SIG-M5 (cell line): Measurements from ENCODE around the gene ADARB1.

Source experiments
- DNase-seq: peaks from one replicate; lab custom pipeline; 2025; lab: John Stamatoyannopoulos, UW

ADARB1 gene

DNA sequence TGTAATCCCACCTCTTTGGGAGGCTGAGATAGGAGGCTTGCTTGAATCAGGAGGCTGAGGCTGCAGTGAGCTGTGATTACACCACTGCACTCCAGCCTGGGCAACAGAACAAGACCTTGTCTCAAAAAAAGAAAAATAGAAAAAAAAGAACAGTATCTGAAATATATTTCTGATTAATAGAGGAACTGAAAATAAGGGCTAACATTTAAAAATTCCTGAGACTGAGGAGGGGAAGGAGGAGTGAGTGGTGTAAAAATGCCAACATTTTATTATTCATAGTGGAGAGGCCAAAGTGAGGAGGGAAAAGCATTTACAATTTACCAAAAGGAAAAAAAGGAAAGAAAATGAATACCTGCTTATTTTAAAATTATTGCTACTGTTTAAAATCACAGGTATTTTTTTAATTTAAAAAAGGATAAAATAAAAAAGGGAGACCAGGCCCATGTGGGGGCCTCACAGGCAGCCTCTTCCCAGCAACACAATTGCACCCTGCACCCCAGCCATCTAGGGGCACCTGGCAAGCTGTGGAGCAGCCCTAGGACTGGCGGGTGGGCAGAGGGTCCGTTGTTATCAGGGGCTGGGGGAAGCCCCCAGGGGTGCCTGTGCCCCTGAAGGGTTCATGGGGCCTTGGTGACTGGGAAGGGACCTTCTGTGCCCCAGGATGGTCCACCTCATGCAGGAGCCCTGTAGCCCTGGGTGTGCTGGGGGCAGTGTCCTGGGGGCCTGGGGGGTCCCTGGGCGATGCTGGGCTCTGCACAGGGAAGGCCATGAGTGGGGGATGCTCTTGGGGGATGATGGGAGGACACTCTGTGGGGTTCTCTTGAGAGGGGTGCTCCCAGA is 34.8 kb upstream of the ADARB1 start:
- no peak for DNase-seq

DNA sequence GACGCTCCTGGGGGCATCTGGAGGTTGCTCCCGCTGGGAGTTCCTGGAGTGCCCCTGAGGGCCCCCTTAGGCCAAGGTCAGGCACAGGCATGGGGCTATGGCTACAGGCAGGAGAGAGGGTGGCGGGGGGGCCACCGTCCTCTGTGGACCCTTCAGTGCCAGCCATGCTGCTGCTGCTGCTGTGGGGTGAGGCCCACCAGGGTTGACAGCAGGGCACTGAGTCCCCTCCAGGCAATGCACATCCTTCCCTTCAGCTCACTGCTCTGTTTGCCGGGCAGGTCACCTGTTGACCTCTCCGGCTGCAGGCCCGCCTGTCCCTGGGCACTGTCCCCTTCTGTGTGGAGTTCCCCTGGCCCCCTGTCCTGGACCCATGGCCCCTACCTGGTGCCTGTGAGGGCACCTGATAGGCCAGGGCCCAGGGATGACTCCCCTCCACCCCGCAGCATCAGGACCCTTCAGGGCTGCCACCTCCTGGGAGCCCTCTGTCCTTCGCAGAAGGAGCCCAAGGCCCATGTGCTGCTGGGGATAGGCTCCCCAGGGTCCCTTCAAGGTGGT is 34.1 kb upstream of the ADARB1 start:
- DNase-seq: no peak

DNA sequence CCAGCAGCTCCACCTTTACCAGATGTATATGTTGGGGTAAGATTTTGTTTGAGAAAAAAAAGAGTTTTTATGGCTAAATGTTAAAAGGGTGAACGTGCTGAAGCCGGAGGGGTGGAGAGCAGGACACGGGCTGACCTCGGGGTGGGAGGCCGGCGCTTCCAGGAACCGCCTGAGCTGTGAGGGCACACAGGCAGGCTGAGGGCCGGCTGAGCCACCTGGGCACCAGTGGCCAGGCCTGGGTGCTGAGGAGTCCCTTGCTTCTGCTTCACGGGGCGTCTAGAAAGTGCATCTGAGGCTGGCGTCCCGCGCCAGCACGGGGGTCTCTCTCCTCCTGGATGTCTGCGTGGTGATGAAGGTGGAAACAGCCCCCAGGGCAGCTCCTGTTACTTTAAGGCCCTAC is 33.6 kb upstream of the ADARB1 start:
- no peak for DNase-seq

DNA sequence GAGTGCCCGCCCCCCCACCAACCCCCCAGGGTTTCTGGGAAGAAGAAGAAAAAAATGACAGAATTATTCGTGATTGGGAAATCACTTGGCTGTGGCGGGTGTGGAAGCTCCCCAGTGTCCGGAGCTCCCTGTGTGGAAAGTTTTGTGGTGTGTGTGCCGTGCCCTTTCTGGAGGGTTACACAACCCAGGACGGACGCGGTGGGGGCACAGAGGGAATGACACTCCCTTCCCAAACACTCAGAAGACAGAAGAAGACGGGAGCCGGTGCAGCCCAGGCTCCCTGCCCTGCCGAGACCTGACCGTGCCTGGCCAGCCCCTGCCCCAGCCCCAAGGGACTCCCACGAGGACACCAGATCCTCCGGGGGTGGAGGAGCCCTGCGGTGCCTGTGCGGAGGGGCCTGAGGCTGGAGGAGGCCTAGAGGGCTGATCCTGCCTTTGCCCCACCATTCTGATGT is 33.0 kb upstream of the ADARB1 start:
- no peak for DNase-seq

DNA sequence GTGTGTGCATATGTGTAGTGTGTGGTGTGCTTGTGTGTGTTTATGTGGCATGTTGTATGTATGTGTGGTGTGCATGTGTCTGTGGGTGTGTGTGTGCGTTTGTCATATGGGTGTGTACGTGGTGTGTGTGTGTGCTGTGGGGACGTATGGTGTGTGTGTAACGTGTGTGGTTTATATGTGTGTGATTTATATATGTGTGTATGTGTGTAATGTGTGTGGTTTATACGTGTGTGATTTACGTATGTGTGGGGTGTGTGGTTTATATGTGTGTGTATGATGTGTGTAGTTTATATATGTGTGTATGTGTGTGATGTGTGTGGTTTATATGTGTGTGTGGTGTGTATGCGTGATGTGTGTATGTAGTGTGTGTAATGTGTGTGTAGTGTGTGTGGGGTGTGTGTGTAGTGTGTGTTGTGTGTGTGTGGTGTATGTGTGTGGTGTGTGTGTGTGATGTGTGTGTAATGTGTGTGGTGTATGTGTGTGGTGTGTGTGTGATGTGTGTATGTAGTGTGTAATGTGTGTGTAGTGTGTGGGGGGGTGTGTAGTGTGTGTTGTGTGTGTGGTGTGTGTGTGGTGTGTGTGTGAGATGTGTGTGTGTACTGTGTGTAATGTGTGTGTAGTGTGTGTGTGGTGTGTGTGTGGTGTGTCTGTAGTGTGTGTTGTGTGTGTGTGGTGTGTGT is 32.3 kb upstream of the ADARB1 start:
- no peak for DNase-seq

DNA sequence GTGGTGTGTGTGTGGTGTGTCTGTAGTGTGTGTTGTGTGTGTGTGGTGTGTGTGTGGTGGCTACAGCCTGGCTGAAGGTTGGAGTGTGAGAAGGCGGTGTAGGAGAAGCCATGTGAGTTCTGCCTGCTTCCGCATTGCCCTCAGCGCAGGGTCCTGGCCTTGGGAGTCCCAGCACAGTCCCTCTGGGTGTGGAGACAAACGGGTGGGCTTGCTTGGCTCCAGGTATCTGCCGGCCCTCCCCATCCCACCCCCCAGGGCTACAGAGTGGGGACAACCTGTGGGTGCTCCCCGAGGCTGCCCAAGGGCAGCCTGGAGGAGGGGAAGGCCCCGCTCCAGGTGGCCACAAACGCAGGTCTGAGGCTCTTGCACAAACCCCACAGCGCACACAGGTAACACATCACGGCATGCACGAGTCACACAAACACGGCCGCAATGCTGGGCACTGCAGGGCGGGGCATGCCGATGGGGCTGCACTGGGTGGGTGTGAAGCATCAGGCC is 31.7 kb upstream of the ADARB1 start:
- DNase-seq: no peak

DNA sequence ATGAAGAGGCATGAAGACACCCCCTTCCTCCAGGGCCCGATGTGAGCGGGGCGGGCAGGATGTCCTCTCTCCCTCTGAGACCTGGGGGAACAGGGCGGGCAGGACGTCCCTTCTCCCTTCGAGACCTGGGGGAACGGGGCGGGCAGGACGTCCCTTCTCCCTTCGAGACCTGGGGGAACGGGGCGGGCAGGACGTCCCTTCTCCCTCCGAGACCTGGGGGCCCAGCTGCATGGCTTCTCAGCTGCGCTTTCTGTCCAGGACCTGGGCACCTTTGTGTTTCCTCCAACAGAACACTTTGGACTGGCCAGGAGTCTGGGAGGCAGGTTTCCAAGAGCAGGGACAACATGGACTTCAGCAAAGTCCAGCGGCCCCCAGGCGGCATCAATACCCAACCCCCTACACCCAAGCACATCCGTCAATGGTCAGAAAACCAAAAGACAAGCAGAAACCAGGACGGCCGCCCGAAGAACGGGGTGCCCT is 30.8 kb upstream of the ADARB1 start:
- no peak for DNase-seq

DNA sequence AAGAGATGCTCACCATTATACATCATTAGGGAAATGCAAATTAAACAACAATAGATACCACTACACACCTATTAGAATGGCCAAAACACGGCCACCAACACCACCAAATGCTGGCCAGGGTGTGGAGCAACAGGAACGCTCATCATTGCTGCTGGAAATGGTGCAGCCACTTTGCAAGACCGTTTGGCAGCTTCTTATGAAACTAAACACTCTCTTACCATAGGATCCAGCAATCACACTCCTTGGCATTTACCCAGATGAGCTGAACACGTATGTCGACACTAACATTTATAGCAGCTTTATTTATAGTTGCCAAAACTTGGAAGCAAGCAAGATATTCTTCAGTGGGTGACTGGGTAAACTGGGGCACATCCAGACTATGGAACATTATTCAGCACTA is 28.9 kb upstream of the ADARB1 start:
- DNase-seq: no peak

DNA sequence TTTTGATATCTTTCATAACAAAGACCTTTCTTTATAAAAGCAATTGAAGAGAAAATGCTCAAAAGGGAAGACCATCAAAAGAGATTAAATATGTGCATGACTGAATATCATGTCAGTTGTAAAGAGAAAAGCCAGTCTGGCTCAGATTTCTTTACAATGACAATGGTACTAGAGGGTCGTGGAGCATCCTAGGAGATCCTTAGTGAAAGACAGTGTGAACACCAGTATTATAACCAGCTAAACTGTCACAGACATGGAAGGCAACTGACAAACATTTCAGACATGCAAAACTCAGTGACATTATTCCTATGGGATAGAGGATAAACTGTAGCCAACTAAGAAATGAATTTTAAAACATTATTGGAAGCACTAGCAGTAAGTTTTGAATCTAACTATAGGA is 27.1 kb upstream of the ADARB1 start:
- DNase-seq: no peak

DNA sequence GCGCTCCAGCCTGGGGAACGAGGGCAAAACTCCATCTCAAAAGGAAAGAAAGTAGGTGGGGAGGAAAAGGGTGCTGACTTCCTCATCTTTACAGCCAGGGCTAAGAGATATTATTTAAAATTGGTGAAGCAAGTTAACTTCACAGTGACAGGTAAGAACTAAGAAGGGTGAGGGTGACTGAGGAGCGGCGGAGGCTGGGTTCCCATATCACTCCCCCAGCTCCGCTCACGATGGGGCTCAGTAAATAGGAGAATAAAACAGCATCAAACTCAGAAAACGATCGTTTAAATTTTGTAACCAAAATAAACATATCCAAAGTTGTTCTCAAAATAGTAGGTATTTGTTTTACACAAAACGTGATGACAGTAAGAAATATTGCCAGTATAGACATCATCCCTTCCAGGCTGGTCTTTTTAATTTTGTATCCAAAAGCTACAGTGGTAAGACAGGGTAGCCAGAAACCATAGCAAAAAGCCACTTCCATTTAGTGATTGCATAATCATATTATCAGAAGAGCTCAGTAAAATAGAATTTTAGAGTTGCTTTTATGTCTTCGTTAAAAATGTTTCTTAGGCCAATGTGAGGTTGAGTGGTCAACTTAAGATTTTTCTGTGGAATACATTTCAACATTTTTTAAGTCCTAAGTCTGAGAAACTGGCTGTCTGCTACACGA is 26.2 kb upstream of the ADARB1 start:
- DNase-seq: no peak

DNA sequence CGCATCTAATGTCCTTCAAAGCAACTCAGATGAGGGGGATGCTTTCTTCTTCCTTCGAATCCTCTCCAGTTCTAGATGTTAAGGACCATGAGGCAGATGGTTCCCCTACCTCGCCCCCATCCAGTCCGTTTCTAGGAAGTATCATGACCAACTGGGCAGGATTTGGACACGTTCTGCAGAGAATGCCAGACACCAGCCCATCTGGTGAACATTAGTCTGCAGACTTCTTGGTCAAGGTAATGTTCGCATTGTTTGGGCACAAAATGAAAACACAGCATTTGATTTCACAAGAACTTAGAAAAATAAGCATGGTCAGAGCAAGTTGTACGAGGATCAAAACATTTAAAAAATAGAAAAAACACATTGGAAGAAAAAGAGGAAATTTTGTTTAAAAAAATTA is 25.4 kb upstream of the ADARB1 start:
- no peak for DNase-seq

DNA sequence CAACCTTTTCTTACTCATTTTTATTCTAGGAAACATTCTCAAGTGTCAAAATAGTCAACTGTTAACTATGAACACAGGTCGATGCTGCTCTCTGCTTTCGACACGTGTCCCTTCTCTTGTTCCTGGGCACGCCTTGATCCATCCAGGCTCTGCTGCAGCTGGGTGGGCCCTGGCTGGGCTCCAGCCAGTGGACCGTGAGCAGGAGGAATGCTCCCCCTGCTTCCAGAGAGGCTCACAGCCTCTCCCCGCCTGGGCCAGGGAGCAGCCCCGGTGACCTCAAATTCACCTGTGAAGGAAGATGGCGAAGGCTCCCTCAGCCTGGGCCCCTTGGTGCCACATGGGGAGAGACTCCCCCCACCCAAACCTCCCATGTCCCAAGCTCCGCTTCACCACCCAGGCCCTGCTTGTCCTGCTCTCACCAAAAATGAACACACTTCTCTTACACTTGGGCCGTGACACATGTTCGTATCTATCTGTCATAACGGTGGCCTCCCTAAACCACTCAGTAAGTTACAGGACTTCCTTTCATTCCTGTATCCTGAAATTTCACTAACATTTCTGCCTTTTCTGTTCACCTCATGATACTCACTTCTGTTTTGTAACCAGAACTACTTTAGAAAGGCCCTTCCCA is 24.6 kb upstream of the ADARB1 start:
- DNase-seq: no peak

DNA sequence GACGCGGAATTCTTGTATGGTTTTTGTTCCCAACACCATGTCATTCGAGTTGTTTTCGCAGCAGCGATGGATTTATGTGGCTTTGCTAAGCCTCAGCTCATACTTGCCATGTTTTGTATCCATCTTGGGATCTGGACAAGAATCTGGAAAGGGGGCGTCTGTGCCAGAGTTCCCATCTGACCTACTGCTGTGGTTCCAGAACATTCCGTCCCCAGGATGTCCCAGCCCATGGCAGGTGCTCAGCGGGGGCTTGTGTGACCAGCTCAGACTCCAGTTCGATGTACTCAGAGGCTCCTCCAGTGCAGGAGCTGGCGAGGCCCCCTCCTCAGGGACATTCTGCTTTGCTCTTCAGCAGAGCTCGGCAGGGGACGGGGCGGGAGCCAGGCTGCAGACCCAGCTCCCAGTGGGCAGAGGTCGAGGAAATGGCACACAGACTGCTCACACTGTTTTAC is 24.0 kb upstream of the ADARB1 start:
- no peak for DNase-seq

DNA sequence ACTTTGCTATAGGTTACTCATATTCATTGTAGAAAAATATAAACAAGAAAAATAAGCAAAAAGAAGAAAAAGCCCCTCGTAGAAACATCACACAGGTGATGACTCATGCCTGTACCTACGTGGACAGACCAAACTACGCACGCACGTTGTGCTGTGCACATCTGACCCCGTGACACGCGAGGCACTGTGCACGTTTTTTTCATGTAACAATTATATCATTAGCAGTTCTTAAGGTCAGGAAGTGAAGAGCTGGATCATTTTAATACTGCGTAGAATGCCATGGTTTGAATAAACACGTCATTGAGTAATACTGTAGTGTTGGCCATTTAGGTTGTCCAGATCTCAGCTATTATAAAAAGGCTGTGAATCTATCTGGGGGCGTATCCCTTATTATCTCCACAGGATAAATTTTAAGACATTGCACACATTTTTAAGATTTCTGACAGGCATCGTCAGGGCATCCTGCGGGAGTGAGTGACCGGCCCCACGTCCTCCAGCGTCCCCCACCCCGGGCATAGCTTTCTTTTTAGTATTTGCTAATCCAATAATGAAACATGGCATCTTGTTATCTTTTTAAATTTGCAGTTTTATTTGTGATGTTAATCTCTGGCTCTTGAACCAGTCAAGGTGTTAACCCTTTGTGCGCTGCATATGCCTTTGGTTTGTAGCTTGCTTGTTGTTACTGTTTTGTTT is 23.4 kb upstream of the ADARB1 start:
- no peak for DNase-seq

DNA sequence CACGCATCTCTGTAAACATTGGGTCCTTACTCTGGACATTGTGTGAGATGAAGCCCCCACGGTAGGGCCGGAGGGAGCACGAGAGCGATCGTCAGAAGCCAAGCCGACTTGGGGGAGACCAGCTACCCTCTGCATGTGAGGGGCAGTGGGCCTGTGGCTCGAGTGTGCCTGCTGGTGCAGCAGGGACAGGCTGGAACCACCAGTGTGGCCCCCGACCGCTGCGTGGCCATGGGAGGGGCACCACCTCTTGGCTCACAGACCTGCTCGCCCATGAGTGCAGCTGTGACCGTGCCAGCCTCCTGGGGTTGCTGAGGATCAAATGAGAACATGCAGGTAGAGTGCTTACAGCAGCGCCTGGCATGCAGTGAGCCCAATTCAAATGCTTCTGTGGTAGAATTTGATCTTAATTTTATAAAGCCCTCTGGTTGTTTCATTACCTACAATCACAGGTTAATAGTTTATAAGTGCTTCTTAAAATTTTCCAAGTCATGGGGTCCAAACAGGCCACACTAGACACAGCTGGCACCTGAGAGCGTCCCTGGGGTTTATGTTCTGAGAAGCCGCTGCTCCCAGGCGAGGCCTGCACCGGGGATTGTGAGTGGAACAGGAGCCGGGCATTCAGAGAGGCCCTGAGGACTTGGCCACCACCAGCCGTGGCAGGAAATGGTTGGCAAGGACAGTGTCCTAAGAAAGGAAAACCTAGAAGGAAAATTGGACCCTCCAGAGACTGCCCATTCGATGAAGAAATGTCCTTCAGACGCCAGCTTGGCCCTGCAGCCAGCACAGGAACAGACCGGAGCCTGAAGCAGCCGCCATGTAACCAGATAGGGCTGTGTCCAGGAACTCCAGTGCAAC is 22.6 kb upstream of the ADARB1 start:
- DNase-seq: no peak

DNA sequence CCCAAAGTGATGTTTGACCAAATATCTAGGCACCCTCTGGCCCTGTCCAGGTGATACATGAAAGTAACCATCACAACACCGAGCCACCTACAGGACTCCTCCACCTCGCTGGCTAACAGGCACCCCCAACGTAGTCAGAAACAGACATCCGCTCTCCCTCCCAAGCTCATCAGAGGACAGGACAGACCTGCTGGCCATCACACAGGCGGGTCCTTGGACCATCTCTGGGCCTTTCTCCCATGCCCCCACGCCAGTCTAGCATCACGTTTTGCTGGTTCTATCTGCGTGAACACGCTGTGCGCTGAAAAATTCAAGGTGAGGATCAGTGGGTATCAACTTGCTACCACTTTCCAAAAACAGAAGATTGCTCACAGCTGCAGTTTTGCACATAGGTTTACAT is 21.4 kb upstream of the ADARB1 start:
- no peak for DNase-seq

DNA sequence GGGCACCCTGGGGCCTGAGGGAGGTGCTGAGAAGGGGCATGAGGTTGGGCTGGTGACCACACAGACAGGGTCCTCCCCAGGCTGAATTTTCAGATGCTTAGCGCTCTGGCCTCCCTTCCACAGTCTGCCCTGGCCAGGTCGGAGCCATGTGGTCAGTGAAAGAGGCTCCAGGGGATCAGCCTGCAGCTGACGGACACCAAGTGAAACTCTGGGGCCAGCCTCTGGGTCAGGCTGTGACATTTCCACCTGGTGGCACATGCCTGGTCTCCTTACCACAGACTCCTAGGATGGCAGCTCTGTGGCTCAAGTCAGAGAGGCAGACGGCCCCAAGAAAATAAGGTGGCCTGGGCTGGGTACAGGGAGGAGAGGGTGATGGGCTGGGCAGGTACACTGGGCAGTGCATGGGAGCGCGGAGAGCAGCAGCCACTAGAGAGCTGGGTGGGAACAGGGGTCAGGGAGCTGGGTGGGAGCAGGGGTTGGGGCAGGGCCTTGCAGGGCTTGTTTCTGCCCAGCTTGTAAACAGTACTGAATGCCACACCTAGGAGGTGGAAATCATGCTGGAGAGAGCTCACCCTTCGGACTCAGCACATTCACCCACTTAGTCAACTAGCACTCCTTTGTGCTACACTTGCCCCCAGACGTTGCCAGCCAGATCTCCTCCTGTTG is 20.7 kb upstream of the ADARB1 start:
- DNase-seq: no peak

DNA sequence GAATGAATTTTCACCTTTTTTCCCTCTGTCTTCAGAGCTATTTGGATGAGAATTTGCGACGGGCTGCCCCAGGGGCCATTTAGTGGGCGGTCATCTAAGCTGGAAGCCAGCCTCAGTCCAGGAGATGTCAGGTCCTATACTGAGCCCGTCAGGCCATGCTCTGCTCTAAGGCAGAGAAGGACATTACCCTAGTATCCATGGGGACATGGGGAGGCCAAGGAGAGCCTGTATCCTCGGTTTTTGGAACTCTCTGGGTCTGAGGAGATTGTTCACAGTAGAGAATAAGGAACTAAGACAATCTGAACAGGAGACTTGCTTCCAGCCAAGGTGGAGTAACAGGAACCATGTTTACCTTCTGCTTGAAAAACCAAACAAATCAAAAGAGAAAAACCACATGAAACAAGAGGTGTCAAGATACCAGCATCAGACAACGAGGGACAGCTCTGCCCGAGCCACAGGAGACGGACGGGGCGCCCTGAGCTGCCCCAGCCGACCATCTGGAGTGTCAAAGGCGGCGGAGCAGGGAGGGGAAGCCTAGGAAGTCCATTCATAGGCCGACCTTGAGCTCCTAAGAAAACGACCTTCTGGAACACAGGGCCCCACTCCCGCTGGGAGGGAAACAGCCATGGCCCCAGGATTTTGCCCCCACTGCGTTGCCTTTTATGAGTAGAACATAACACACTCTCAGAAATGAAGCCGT is 20.0 kb upstream of the ADARB1 start:
- no peak for DNase-seq
